SIG-M5 (cell line): ENCODE results near the gene EMP1.
A peak's percentile ranks its signal among the peaks of the same experiment; 100 is the strongest.

Source experiments
- DNase-seq: peaks from one replicate; lab custom pipeline; 2025; lab: John Stamatoyannopoulos, UW

The EMP1 gene

DNA sequence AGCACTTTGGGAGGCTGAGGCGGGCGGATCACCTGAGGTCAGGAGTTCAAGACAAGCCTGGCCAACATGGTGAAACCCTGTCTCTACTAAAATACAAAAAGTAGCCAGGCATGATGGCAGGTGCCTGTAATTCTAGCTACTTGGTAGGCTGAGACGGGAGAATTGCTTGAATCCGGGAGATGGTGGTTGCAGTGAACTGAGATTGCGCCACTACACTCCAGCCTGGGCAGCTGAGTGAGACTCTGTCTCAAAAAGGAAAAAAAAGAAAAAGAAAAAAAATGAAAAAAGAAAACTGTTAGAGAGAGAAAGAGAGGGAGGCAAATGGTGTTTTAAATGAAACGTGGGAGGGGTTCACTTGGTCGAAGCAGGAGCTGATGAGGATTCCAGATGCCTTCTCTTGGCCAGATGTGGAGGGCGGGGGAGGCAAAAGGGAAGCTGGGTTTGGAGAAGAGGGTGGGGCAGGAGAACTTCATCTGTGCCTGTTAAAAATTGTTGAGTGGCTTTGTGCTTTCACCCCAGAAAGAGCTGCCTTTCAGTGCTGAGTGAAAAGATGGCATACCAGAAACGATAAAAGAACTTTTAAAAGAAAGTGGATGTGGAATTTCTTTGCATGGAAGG lies 1.1 kb downstream of the EMP1 start:
- no peak for DNase-seq

DNA sequence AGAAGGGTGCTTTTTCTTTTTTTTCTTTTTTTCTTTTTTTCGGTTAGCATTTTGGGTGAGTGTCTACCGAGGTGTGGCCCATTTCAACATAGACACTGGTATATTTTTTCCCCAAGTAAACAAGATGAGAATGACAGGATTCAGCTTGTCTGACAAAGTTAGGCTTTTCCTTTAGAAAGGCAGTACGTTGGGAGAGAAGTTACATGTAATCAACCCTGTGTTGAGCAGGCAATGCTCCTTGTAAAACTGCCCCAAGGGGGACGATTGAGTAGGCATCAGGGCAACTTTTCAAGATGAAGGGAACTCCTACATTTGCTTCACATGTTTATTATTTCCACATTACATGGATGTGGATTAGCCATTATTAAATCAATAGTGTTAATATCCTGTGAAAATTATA lies 1.7 kb downstream of the EMP1 start:
- no peak for DNase-seq

DNA sequence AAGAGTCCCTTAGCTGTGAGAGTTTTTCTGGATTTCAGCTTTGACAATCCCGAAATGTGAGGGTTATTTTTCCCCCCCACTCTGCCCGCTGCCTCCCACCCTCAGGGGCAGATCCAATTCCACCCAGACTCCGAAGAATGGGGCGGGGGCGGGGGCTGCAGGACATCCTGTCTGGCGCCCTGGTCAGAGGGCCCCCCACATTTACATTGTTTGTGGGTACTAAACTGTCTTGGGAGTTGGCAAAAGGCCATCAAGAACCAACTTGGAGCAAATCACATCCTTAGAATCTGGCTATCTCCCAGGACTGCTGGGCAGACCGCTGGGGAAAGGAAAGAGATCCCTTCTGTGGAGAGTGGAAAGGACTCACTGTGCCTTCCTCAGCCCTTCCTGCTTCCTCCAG lies 2.4 kb downstream of the EMP1 start:
- DNase-seq, result no peak

DNA sequence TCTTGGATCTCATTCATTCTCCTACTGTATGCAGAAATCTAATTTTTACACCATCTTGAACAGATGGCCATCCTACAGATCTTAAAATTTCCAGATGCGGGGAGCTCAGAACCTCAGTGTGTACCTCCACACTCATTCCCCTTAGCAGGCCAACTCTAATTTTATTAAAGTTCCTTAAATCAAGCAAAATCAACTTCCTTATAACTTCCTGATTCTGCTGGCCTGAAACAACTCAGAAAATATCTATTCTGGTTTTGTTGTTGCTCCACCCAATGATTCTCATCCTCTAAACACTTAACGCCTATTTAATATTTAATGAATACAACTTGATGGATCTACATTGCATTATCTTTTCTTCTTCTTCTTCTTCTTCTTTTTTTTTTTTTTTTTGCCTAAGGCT lies 3.1 kb downstream of the EMP1 start:
- DNase-seq, result no peak

DNA sequence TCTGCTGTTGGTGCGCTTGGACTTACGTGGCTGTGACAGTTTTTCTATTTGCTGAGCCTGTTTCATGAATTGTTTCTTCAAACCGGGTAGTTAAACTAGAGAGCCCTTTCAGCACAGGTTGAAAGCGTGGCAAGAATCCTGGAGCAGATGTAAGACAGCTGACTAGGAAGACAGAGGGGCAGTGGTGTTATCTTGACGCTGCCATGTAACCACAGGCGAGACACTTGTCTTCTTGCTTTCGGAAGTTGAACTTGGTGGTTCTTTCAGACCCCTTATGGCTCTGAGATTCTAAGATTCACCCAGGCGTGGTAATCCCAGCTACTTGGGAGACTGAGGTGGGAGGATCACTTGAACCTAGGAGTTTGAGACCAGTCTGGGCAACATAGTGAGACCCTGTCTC lies 4.3 kb downstream of the EMP1 start:
- DNase-seq, result no peak

DNA sequence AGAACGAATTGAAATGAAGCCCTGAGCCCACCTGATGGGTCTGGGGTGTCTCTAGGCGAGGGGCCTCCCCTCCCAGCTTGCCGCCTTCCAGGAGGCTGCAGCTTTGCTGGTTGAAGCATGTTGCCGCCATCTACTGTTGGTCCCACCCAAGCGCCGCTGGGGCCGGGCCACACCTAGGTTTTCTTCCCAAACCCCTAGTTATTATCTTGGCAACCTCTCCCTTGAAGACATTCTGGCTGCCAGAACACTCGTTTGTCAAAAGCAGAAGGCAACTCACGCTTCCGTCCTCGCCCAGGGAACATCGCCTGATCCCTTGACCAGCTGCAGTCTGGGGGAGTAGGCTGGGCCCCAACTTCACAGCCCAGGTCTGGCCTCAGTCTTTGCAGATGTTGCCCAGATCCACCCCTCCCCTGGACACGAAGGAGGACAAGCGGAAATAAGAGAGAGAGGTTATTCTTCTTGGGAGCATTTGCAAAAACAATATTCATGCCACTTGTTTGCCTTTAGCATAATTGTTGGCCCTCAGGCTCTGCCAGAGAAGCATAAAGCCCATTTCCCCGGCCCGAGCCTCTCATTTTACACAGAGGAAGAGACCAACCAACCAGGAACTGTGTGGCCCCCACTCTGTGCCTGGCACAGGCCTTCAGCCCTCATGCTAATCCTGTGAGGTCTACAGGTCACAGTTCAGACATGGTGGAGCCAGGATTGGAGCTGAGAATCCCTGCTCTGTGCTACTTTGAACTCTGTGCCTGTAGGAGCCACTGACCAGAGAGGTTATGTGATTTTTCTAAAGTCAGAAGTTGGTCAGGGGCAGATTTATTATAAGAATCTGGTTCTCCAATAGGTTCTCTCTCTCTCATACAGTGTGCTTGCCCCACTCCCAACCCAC lies 6.8 kb downstream of the EMP1 start:
- no peak for DNase-seq

DNA sequence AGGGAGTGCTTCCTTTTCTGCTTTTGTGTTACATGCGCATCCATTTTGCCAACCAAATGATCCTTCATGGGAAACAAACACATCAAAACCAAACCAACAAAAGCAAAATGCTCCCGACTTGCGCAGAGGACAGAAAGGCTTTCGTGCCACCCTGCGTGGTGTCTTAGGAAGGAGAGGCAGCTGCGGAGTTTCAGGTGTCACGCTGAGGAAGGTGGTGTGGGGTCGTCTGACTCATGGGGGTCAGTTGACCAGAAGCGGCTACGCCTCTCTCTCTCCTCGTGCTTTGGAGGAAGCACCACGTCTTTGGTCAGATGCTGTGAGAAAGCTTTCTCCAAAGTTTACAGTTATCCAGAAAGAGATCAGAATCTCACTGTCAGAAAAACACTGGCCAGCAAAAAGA lies 7.9 kb downstream of the EMP1 start:
- no peak for DNase-seq

DNA sequence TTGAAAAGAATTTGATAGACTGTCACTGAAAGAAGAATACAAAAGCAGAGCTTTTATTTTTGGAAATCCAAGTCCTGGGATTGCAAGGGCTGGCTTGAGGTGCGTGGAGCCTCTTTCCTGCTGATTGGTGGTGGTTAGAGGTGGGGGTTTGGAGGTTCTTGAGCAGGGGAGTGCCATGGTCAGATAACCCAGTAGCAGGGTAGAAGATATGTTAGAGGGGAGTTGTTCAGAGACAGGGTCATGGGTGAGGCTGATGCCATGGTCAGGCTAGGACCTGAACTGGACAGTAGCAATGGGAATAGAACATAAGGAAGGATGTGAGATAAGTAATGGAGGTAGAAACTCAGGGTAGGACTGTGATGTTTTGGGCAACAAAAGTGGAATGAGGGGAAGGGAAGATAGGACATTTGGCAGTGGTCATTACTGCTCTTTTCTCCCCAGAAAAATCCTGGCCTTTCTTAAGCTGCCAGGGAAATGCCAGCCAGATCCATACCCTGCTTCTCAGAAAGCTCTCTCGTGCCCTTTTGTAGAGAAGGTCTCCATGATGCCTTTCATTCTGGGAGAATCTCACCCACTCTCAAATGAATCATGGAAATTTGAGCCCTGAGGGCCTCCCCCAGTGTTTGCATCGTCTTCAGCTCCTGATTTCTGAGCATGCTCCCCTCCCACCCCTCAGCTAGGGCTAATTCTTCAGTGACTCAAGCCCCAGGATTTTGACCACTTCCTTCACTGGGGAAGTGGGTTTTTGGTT lies 9.5 kb downstream of the EMP1 start:
- no peak for DNase-seq

DNA sequence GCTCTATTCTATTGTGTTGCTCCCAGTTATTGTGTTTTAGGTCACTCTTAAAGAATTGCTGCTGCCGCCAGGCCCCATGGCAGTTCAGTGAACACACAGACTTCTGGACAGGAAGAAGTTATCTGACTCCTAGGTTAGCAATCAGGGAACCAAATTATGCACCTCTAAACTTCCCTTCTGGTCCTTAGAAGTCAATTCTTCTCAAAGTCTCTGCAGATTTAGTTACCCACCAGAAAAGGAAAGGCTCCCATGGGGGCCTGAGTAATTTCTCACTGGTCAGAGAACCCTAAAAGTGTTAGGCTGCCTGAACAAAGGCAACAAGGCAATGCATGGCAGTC lies 10.0 kb downstream of the EMP1 start:
- no peak for DNase-seq

DNA sequence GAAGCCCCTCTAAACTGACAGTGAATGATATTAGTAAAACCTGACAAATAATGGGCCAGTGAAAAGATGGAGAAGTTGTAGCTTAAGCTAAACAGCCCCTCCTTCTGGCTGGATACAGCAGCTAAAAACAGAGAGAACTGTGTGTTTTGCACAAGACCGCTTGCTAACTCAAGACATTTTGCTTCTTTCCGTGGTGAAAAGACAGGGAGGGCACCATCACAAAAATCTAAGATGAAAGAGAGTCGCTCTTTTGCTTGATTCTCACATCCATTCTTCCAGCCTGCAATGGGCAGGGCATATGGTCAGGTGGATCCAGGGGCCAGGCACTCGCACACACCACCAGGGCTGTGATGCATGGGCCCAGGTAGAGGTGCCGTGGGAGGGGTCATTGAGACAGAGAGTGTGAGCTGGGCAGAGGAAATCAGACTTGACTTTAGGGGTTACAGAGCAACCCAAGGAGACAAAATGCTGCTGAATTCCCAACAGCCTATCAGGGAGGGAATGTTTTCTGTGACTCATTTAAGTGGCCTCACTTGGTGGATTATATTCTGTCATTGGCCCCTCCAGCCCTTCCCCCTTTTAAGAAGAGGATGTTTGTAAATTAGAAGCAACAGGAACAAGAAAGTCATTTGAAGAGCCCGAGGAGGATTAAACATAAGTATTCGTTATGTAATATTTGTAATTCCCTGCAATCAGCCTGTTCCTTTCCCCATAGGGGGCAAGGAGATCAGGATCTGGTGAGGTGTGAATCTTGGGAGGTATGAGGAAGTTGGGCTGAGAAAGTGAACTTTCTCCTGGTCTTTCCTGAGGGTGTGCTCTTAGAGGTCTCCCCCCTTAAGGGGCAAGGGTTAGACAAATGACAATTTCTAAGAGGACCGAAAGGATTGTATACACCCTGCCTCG lies 12.3 kb downstream of the EMP1 start:
- no peak for DNase-seq

DNA sequence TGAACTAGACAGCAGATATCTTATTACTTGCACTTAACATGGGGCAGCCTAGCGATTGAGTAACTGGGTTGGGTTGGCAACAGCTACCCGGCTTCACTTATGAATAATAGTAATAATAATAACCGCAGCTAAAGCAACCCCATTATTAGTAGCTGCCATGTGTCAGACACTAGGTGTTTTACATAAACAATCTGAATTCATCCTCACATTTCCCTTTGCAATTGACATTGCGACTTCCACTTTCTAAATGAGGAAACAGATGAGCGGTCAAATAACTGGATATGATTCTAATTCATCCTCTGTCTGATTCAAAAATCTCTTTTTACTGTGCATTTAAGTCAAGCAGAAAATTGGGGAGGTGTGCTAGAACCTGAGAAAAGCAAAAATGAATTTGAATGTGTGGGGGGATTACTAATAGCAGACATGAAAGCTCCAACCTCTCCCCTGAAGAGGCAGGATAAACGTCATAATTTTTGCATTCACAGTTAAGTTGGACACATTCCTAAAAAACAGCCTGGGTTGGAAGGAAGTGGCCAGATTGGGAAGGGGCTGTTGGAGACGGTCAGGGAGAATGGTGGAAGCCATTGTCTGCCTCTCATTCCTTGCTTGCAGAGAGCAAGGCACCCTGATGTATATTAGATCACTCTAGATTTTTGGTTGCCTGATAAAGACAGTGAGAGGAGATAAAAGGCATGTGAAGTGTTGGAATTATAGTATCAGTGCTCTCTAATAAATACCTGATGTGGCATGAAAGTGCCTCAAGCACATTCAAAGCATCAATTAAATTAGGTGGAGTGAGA lies 13.1 kb downstream of the EMP1 start:
- no peak for DNase-seq

DNA sequence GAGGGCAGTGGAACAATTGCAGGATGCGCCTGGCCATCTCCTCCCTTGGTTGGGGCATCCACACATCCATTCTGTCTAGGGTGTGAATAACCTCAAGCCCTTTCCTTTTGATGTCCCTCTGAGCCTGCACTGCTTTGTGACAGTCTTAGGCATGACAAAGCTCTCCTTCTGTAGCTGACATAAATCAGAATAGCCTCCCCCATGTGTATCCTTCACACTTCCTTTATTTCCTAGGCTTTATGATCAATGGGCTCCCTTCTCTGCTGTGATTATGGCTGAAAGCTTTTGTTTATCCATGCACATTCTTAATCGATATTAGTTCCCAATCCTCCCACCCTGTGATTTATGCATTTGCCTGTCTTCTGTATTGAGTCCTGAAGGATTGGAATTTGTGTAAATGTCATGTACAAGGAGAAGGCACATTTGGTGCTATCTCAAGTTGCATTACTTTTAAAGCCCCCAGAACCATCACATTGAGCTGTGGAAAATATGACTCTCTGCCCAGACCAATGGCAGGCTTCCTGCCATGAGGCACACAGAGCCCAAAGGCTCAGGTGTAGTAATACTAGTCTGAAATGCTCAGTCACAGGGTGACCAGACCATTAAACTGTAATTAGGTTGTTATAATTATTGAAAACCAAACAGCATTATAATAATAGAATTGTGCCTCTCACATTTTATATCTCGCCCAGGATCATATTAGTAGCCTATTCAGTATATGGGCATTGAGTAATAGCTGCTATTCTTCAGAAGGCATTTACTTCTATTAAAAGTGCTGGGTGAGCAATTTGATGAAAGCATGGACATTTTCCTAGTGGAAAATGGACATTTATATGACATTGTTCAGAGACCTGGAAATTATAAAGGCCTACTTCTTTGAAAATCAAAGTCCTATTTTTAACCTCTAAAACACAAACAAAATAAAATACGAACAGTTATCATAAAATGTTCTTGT lies 14.0 kb downstream of the EMP1 start:
- DNase-seq, result no peak

DNA sequence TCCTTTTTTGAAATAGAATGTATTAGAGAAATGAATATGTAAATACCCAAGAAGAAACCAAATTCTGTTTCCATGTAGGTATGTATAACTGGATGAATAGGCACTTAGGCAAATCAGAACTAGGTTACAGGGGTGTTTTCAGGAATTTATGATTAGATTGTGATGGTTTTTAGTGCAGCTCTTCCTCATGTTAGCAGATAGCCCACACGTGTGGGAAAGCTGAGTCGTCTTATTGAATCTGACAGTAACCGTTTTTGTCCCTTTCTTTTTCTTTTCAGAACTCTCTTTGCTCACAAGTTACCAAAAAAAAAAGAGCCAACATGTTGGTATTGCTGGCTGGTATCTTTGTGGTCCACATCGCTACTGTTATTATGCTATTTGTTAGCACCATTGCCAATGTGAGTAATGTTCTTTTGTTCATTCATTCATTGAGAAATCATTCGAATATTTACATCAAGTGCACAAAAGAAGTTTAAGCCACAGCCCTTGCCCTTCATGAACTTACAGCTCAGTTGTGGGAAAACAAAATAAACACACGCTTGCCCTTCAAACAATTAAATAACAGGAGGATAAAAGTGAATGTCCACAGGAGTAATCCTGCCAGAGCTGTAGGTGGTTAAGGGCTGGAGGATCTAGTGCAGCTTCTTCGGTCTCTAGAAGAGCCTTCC lies 14.8 kb downstream of the EMP1 start:
- no peak for DNase-seq

DNA sequence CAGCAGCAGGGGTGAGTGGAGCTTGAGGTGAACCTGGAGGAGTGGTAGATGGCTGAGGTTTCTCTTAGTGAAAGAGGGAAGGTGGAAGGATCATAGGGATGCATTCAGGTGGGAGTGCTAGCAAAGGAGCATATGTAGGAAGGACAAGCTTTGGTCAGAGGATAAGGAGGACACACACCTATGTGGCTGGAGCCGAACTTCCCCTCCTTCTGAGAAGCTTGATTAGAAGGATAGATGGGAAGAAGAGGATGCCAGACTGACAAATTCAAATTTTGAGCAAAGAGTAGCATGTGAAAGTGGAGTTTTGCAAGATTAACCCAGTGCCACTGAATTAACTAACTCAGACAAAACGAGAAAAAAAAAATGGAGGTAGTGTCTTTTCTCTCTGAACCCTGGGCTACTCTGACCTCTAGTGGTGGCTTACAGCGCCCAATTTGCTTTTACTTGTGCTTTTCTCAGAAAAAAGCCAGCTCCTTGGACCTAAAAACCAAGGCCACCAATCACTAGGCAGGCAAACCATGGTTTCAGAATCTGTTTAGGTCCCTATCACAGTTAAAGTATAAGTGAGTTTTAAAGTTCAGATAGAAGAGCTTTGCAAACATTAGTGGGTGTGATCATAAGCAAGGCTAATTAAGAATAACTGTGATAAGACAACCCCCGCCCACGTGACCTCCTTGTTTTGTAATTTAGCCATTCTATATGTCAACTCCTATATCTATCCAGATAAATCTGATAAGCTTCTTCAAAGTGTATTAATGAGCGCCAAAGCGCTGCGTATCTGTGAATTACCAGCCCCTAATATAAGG lies 15.5 kb downstream of the EMP1 start:
- DNase-seq, result peak; percentile 30

DNA sequence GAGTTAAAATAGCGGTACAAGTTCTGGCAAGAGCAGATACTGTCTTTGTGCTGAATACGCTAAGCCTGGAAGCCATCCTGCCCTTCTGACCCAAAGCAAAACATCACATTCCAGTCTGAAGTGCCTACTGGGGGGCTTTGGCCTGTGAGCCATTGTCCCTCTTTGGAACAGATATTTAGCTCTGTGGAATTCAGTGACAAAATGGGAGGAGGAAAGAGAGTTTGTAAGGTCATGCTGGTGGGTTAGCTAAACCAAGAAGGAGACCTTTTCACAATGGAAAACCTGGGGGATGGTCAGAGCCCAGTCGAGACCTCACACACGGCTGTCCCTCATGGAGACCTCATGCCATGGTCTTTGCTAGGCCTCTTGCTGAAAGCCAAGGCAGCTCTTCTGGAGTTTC lies 18.5 kb downstream of the EMP1 start:
- DNase-seq, result no peak

DNA sequence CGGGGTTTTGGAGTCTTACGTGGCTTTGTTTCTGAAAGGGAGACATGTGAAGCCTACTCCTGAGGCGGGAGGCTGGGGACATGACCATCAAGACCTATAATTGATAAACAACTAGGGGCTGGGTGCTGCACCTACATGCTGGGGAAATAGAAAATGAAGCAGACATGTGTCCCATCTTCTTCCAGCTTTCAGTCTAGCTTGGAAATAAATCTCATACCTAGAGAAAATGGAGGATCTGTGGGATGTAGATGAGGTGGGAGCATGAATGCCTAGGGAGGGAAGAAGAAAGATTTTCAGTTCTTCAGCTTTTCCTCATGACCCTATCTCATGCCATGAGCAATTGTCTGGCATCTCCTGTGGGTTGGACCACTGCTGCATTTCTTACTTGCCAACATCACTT lies 22.1 kb downstream of the EMP1 start:
- DNase-seq, result no peak

DNA sequence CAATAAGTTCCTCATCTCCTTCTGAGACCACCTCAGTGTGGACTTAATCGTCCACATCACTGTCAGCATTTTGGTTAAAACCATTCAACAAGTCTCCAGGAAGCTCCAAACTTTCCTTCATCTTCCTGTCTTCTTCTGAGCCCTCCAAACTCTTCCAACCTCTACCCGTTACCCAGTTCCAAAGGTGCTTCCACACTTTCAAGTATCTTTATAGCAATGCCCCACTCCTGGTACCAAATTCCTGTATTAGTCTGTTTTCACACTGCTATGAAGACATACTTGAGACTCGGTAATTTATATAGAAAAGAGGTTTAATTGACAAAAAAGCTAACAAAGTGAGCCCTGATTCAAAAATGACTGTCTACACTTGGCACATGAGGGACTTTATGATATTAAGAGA lies 22.8 kb downstream of the EMP1 start:
- DNase-seq, result no peak

DNA sequence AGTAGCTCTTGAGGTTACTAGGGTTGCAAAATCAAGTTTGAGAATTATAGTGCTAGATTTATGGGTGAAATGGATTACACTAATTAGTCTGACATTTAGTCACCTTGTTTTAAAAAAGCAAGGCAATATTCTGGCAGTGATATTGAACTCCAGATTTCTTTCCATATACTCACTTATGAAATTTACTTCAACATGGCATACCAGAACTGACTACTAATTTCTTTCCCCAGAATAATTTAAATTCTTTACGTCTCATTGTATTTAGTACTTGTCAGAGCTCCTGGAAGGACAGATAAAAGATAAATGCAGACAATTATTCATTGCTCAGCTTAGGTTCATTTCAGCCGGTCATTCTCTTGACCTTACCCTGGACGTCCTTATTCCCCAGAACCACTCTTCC lies 24.3 kb downstream of the EMP1 start:
- no peak for DNase-seq

DNA sequence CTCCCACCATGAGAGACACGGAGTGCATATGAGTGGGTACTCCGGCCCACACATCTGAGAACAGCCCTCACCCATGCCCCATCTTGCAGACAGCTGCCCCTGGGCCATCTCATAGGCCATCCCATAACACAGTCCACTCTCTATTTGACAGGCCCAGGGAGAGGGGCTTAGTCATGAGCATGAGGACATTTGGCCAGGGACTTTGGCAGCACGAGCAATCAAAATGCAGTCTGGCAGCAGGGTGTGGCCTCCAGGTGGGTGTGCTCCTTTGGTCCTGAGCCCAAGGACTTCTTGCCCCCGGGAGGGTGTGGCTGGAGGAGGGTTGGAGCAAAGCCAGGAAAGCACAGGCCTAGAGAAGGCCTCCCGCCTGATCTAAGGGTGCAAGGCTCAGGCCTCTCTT lies 25.6 kb downstream of the EMP1 start:
- DNase-seq, result no peak
